ENCODE results near the gene DLL4. TPM values are rescaled to one million over a fixed set of nuclear protein-coding genes. Genes with fewer than 3 reads are reported as not detected.

Gene DLL4
- total and polyA plus RNA-seq, 2 donors (not counting 1 experiment from before 2014, with no cell fraction given), result 0.07 to 0.30 TPM

GRCh38 chr15:40936234-40936708 is 7.1 kb downstream of the DLL4 start:
- Histone ChIP-seq H3K9me3 (ENCODE audit: control extremely low read depth in 1 of 3, control insufficient read depth in 2 of 3, insufficient read depth in 1 of 3, low read length in 2 of 3) (peaks cover 0 to 5% (median 0%) of the 10 kb centered on the region in 3 donors), H3K4me2 (replicated peaks; ENCODE audit: low read depth, low read length, poor library complexity, severe bottlenecking) (no peak overlapping the region), H3K4me3 (ENCODE audit: control extremely low read depth in 1 of 5, extremely low read depth in 1 of 5, insufficient read depth in 1 of 5, low read depth in 2 of 5, low read length in 4 of 5) (no peak overlapping the region), H2AFZ (ENCODE audit: insufficient read depth, low read depth, low read length, poor library complexity, severe bottlenecking) (no peak overlapping the region), H3K9ac (ENCODE audit: low read length) (no peak overlapping the region), H3K4me1 (ENCODE audit: control insufficient read depth in 2 of 2, insufficient read depth in 2 of 2, low read length in 2 of 2) (peaks cover 16 to 23% of the 10 kb centered on the region in 2 donors), H3K27ac (ENCODE audit: low read length in 2 of 2) (no peak overlapping the region), H3K36me3 (replicated peaks in 1 of 2; ENCODE audit: control extremely low read depth in 1 of 2, control insufficient read depth in 1 of 2, extremely low read depth in 1 of 2, insufficient read depth in 2 of 2, low read length in 1 of 2) (no peaks in the 10 kb centered on the region), H3K79me2 (ENCODE audit: control insufficient read depth, insufficient read depth, low read length) (no peaks in the 10 kb centered on the region), H3K27me3 (replicated peaks in 1 of 4; ENCODE audit: control extremely low read depth in 1 of 4, control insufficient read depth in 3 of 4, insufficient read depth in 4 of 4, low read length in 3 of 4) (peaks cover 0 to 20% (median 8%) of the 10 kb centered on the region in 4 experiments), H4K20me1 (ENCODE audit: control insufficient read depth, insufficient read depth, low read length, poor library complexity, severe bottlenecking) (no peaks in the 10 kb centered on the region)
- CTCF ChIA-PET, result interaction anchor here (1.1 to 1.5 kb wide), 4 partner anchors 15 to 32 kb away, joined by 3 to 4 read pairs (median 3); no protein-coding TSS in a partner anchor
- H3K27ac Mint-ChIP-seq, result no peak overlapping the region
- DNase-seq (no peak), ATAC-seq (ENCODE audit: low read depth) (no peak)
- POLR2A ChIA-PET, result no interaction called here
- intact Hi-C loops (cut with micrococcal nuclease), result no loop called here
- peaks cover 20% of the 10 kb centered on the region for H3K27me3 Mint-ChIP-seq
- no peaks in the 10 kb centered on the region for H3K9me3 Mint-ChIP-seq (ENCODE audit: insufficient read depth)
- 95% methylated on average over 31 of the region's 31 CpGs for WGBS (ENCODE audit: insufficient coverage)
- TF ChIP-seq CTCF (IDR thresholded peaks at IDR 0.05) (no peak), EZH2 (IDR thresholded peaks at IDR 0.05; ENCODE audit: borderline replicate concordance, insufficient read depth, low read depth, low read length, poor library complexity, severe bottlenecking) (no peak)
- no peak overlapping the region for H3K4me3 Mint-ChIP-seq
- H3K4me1 Mint-ChIP-seq, result peaks cover 19% of the 10 kb centered on the region

GRCh38 chr15:40936709-40937666 is 7.8 kb downstream of the DLL4 start:
- no peaks in the 10 kb centered on the region for H3K9me3 ChIP-seq (ENCODE audit: control extremely low read depth in 1 of 3, control insufficient read depth in 2 of 3, insufficient read depth in 1 of 3, low read length in 2 of 3)
- H3K4me3 ChIP-seq (ENCODE audit: control extremely low read depth in 1 of 5, extremely low read depth in 1 of 5, insufficient read depth in 1 of 5, low read depth in 2 of 5, low read length in 4 of 5), result no peak overlapping the region
- Mint-ChIP-seq H3K4me3 (no peak overlapping the region), H3K27me3 (peaks cover 13% of the 10 kb centered on the region), H3K4me1 (peaks cover 20% of the 10 kb centered on the region), H3K27ac (no peak overlapping the region), H3K9me3 (ENCODE audit: insufficient read depth) (no peaks in the 10 kb centered on the region)
- no peak overlapping the region for H3K4me2 ChIP-seq (replicated peaks; ENCODE audit: low read depth, low read length, poor library complexity, severe bottlenecking)
- H3K4me1 ChIP-seq (ENCODE audit: control insufficient read depth in 2 of 2, insufficient read depth in 2 of 2, low read length in 2 of 2), result peaks cover 19% of the 10 kb centered on the region in 2 donors
- no peak overlapping the region for H3K27ac ChIP-seq (ENCODE audit: low read length in 2 of 2)
- TF ChIP-seq EZH2 (IDR thresholded peaks at IDR 0.05; ENCODE audit: borderline replicate concordance, insufficient read depth, low read depth, low read length, poor library complexity, severe bottlenecking) (no peak), CTCF (IDR thresholded peaks at IDR 0.05) (no peak)
- 90% methylated on average over 12 of the region's 15 CpGs for WGBS (ENCODE audit: insufficient coverage)
- no peak overlapping the region for H2AFZ ChIP-seq (ENCODE audit: insufficient read depth, low read depth, low read length, poor library complexity, severe bottlenecking)
- no peak overlapping the region for H3K9ac ChIP-seq (ENCODE audit: low read length)
- no peaks in the 10 kb centered on the region for H4K20me1 ChIP-seq (ENCODE audit: control insufficient read depth, insufficient read depth, low read length, poor library complexity, severe bottlenecking)
- no peaks in the 10 kb centered on the region for H3K36me3 ChIP-seq (replicated peaks in 1 of 2; ENCODE audit: control extremely low read depth in 1 of 2, control insufficient read depth in 1 of 2, extremely low read depth in 1 of 2, insufficient read depth in 2 of 2, low read length in 1 of 2)
- no peaks in the 10 kb centered on the region for H3K79me2 ChIP-seq (ENCODE audit: control insufficient read depth, insufficient read depth, low read length)
- no peak for DNase-seq
- H3K27me3 ChIP-seq (replicated peaks in 1 of 4; ENCODE audit: control extremely low read depth in 1 of 4, control insufficient read depth in 3 of 4, insufficient read depth in 4 of 4, low read length in 3 of 4), result peaks cover 0 to 13% (median 5%) of the 10 kb centered on the region in 4 experiments
- CTCF ChIA-PET, result interaction anchor here (0.6 to 1.5 kb wide), 5 partner anchors 16 to 132 kb away, joined by 3 to 5 read pairs (median 3); no protein-coding TSS in a partner anchor
- POLR2A ChIA-PET, result no interaction called here
- ATAC-seq (ENCODE audit: low read depth), result no peak
- intact Hi-C loops (cut with micrococcal nuclease), result no loop called here
